Type B pancreatic cell (in vitro differentiated cells): ENCODE results near the gene IQGAP2. TPM values are rescaled to one million over a fixed set of nuclear protein-coding genes. Genes with fewer than 3 reads are reported as not detected.

ENCODE experiments used
- DNase-seq: peaks from one replicate; pipeline ENCODE4 v3.0.0; 2021; ENCODE audit warnings: mixed read lengths; ENCODE audit not compliant: unreplicated experiment; ENCODE audit errors: extremely low spot score
- H3K27ac Mint-ChIP-seq: 2 replicates; pipeline ENCODE4 v1.8.0; 2021; ENCODE audit warnings: mild to moderate bottlenecking, mixed read lengths
- H3K27me3 Mint-ChIP-seq: 2 replicates; pipeline ENCODE4 v1.8.0; 2021; ENCODE audit warnings: mixed read lengths
- H3K36me3 Mint-ChIP-seq: 2 replicates; pipeline ENCODE4 v1.8.0; 2021; ENCODE audit warnings: mixed read lengths
- H3K4me1 Mint-ChIP-seq: one replicate; pipeline ENCODE4 v1.8.0; 2021; ENCODE audit warnings: mixed read lengths; ENCODE audit not compliant: unreplicated experiment
- H3K4me3 Mint-ChIP-seq: 2 replicates; pipeline ENCODE4 v1.8.0; 2021; ENCODE audit warnings: mild to moderate bottlenecking, mixed read lengths
- H3K9me3 Mint-ChIP-seq: 2 replicates; pipeline ENCODE4 v1.8.0; 2021; ENCODE audit warnings: mixed read lengths
- CTCF ChIP-seq: fragments of 200-600 bp; sonication (generic); conservative IDR thresholded peaks from 2 replicates; pipeline ENCODE4 v1.5.0; 2021; ENCODE audit warnings: antibody characterized with exemption, mild to moderate bottlenecking
- total RNA-seq: library from RNA; stranded (reverse); gene quantifications from 2 replicates; pipeline ENCODE4 v1.2.1, GENCODE V29; 2021; ENCODE audit warnings: low replicate concordance

The IQGAP2 gene
- total RNA-seq, 1 donor from 2014 or later = 24.7 TPM

- H3K4me1 Mint-ChIP-seq = no peaks in the 10 kb centered on the region
- H3K27ac Mint-ChIP-seq = no peak overlapping the region
- no peak for DNase-seq
- TF ChIP-seq CTCF = no peak
- no peak overlapping the region for H3K4me3 Mint-ChIP-seq
- H3K36me3 Mint-ChIP-seq = peaks cover 12% of the 10 kb centered on the region
- H3K9me3 Mint-ChIP-seq = peaks cover 5% of the 10 kb centered on the region
- H3K27me3 Mint-ChIP-seq = no peaks in the 10 kb centered on the region
These were observed 36.8 kb downstream of the IQGAP2 start for GRCh38 chr5:76439929-76440328.

GRCh38 chr5:76441101-76441500 lies 38.0 kb downstream of the IQGAP2 start:
- no peak overlapping the region for H3K27ac Mint-ChIP-seq
- no peak for TF ChIP-seq CTCF
- H3K27me3 Mint-ChIP-seq = no peaks in the 10 kb centered on the region
- DNase-seq = no peak
- H3K4me1 Mint-ChIP-seq = no peaks in the 10 kb centered on the region
- no peak overlapping the region for H3K4me3 Mint-ChIP-seq
- peaks cover 8% of the 10 kb centered on the region for H3K36me3 Mint-ChIP-seq
- H3K9me3 Mint-ChIP-seq = peaks cover under 1% of the 10 kb centered on the region

- DNase-seq = no peak
- Mint-ChIP-seq H3K4me1 (no peaks in the 10 kb centered on the region), H3K27me3 (no peaks in the 10 kb centered on the region), H3K27ac (no peak overlapping the region), H3K9me3 (no peaks in the 10 kb centered on the region), H3K36me3 (peaks cover 8% of the 10 kb centered on the region), H3K4me3 (no peak overlapping the region)
- no peak for TF ChIP-seq CTCF
These were observed 39.0 kb downstream of the IQGAP2 start for GRCh38 chr5:76441890-76442673.

- H3K9me3 Mint-ChIP-seq = no peaks in the 10 kb centered on the region
- H3K27ac Mint-ChIP-seq = no peak overlapping the region
- H3K36me3 Mint-ChIP-seq = peaks cover 8% of the 10 kb centered on the region
These were observed 40.1 kb downstream of the IQGAP2 start for GRCh38 chr5:76443066-76443800.

GRCh38 chr5:76445063-76445462 lies 42.0 kb downstream of the IQGAP2 start:
- no peak for DNase-seq
- Mint-ChIP-seq H3K9me3 (no peaks in the 10 kb centered on the region), H3K27me3 (no peaks in the 10 kb centered on the region), H3K27ac (no peak overlapping the region), H3K4me3 (no peak overlapping the region), H3K36me3 (no peaks in the 10 kb centered on the region), H3K4me1 (no peaks in the 10 kb centered on the region)
- no peak for TF ChIP-seq CTCF

More at GRCh38 chr5:76443066-76443800, 40.1 kb downstream of the IQGAP2 start:
- TF ChIP-seq CTCF = no peak
- DNase-seq = no peak
- Mint-ChIP-seq H3K4me1 (no peaks in the 10 kb centered on the region), H3K4me3 (no peak overlapping the region), H3K27me3 (no peaks in the 10 kb centered on the region)
